ENCODE results near the gene TRPC4AP.

TRPC4AP gene

DNA sequence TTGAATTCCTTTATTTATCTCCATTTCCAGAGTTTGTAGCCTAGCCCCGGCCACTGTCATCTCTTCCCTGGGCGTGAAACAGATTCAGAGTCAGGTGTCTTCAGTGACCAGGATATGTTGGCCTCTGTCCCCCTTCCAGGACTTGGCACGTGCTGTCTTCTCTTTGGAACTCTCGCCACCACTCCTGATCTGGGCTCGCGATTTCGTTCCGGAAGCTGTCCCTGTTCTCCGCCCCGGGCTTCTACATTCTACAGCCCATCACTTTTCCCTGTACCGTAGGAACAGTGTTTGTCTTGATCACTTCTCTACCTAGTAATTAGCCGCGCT, 137.7 kb downstream of the TRPC4AP start:
- Histone ChIP-seq H3K27me3 (ENCODE audit: insufficient read depth, low read depth) (no peaks in the 10 kb centered on the region), H3K4me3 (IDR thresholded peaks at IDR 0.05; ENCODE audit: insufficient read depth, low read depth, low read length) (no peak overlapping the region), H3K79me2 (ENCODE audit: insufficient read depth, low read depth) (no peaks in the 10 kb centered on the region; the same call in 1 of the 2 replicates), H3K36me3 (ENCODE audit: insufficient read depth) (no peaks in the 10 kb centered on the region), H3K4me2 (peak overlapping the region; percentile 99), H3K4me1 (ENCODE audit: low read depth, poor library complexity, severe bottlenecking) (peaks cover 17% of the 10 kb centered on the region), H2AFZ (ENCODE audit: low read depth) (peak overlapping the region; percentile 88), H3K9ac (peak overlapping the region; percentile 77), H4K20me1 (ENCODE audit: insufficient read depth) (no peaks in the 10 kb centered on the region), H3K27ac (peak overlapping the region; percentile 52)
- TF ChIP-seq, protein P1, sequence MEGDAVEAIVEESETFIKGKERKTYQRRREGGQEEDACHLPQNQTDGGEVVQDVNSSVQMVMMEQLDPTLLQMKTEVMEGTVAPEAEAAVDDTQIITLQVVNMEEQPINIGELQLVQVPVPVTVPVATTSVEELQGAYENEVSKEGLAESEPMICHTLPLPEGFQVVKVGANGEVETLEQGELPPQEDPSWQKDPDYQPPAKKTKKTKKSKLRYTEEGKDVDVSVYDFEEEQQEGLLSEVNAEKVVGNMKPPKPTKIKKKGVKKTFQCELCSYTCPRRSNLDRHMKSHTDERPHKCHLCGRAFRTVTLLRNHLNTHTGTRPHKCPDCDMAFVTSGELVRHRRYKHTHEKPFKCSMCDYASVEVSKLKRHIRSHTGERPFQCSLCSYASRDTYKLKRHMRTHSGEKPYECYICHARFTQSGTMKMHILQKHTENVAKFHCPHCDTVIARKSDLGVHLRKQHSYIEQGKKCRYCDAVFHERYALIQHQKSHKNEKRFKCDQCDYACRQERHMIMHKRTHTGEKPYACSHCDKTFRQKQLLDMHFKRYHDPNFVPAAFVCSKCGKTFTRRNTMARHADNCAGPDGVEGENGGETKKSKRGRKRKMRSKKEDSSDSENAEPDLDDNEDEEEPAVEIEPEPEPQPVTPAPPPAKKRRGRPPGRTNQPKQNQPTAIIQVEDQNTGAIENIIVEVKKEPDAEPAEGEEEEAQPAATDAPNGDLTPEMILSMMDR (conservative IDR thresholded peaks at IDR 0.05; ENCODE audit: low read depth, low read length) = no peak

DNA sequence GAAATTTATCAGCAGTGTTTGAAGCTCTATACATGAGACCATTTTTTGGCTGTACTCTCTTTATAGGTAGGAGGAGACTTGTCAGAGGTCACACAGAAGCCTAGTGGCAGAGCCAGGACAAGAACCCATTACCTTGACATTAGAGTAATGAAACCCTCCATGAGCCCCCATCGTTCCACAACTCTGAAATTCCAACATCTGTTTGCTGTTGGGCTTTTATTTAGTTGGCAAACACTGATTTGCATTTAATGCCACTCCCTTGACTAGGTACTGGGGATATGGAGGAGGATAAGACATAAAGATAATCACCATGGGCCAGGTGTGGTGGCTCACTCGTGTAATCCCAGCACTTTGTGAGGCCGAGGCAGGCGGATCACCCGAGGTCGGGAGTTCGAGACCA, 138.6 kb downstream of the TRPC4AP start:
- no peak overlapping the region for H3K27ac ChIP-seq
- TF ChIP-seq, protein P1 (conservative IDR thresholded peaks at IDR 0.05; ENCODE audit: low read depth, low read length) = no peak
- H3K4me2 ChIP-seq = no peak overlapping the region
- no peaks in the 10 kb centered on the region for H4K20me1 ChIP-seq (ENCODE audit: insufficient read depth)
- no peak overlapping the region for H3K4me3 ChIP-seq (IDR thresholded peaks at IDR 0.05; ENCODE audit: insufficient read depth, low read depth, low read length)
- no peaks in the 10 kb centered on the region for H3K36me3 ChIP-seq (ENCODE audit: insufficient read depth)
- H2AFZ ChIP-seq (ENCODE audit: low read depth) = no peak overlapping the region
- H3K79me2 ChIP-seq (ENCODE audit: insufficient read depth, low read depth) = no peaks in the 10 kb centered on the region; the same call in 1 of the 2 replicates
- H3K27me3 ChIP-seq (ENCODE audit: insufficient read depth, low read depth) = no peaks in the 10 kb centered on the region
- H3K9ac ChIP-seq = no peak overlapping the region
- H3K4me1 ChIP-seq (ENCODE audit: low read depth, poor library complexity, severe bottlenecking) = peaks cover 17% of the 10 kb centered on the region

DNA sequence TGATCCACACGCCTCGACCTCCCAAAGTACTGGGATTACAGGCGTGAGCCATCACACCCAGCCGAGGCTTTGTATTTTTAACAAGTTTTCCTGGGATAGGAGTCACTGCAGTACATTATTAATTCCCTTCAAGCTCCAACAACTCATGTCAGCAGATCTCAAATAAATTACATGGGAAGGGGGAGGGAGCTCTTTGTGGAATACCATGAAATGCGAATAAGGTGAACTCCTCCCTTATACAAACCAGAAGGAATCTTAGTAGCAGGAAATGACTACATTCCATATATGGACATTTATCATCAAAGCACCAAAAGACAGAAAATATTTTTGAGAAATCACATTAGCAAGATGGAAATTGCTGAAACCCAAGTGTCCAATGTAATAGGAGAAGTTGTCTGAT, 139.9 kb downstream of the TRPC4AP start:
- Histone ChIP-seq H3K27ac (no peak overlapping the region), H3K27me3 (ENCODE audit: insufficient read depth, low read depth) (no peaks in the 10 kb centered on the region), H3K4me3 (IDR thresholded peaks at IDR 0.05; ENCODE audit: insufficient read depth, low read depth, low read length) (no peak overlapping the region), H4K20me1 (ENCODE audit: insufficient read depth) (no peaks in the 10 kb centered on the region), H3K4me1 (ENCODE audit: low read depth, poor library complexity, severe bottlenecking) (peaks cover 17% of the 10 kb centered on the region), H2AFZ (ENCODE audit: low read depth) (no peak overlapping the region), H3K79me2 (ENCODE audit: insufficient read depth, low read depth) (no peaks in the 10 kb centered on the region; the same call in 1 of the 2 replicates), H3K4me2 (no peak overlapping the region), H3K36me3 (ENCODE audit: insufficient read depth) (no peaks in the 10 kb centered on the region), H3K9ac (no peak overlapping the region)
- TF ChIP-seq, protein P1 (conservative IDR thresholded peaks at IDR 0.05; ENCODE audit: low read depth, low read length) = no peak

All from KMS-11 (cell line).